NB4 (cell line): ENCODE data around the gene PILRA.

Source experiments
- DNase-seq: peaks from one replicate; pipeline ENCODE4 v3.0.0; 2010; ENCODE audit warnings: low read depth
- H3K4me3 ChIP-seq: one replicate; pipeline ENCODE4 v1.5.1; 2011; ENCODE audit warnings: mild to moderate bottlenecking, low read depth, low read length, moderate library complexity
- MYC ChIP-seq: IDR thresholded peaks from 2 replicates; pipeline ENCODE4 v1.6.1; 2011; ENCODE audit warnings: low read depth, low read length
- POLR2A ChIP-seq: IDR thresholded peaks from 2 replicates; pipeline ENCODE4 v1.6.1; 2011; ENCODE audit warnings: mild to moderate bottlenecking; ENCODE audit not compliant: insufficient read length; ENCODE audit errors: extremely low read depth
- TF ChIP-seq, protein P1 (sequence below): IDR thresholded peaks from one replicate; pipeline ENCODE4 v1.5.1; 2012; ENCODE audit warnings: low read depth, low read length
- TF ChIP-seq, protein P2 (sequence below): IDR thresholded peaks from 2 replicates; pipeline ENCODE4 v1.6.1; 2011; ENCODE audit warnings: low read depth, low read length

Gene PILRA

DNA sequence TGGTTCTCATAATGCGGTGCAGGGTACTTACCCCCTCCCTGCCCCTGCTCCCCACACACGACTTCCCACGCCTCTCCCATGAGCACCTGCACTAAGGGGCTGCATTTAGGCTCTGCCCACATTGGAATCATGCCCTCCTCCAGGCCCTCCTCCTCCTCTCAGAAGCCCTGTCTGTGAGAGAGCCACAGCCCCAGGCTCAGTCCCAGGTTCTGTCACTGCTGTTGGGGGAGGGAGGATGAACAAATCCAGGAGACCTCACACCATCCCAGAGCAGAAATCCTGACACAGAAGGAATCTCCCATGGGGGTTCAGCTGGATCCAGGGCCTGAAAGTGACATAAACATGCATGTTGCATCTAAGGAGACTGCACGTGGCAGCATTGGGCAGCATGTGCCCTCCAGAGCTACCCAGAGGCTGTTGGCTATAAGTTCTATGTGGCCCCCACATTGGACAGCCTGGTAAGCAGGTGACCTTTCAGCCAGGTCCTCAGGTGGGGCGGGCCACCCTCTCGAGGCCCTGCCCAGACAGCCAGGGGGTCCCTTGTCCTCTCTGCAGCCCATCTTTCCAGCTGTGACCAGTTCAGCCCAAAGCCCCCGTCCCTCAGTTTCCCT, 1.6 kb upstream of the PILRA start:
- TF ChIP-seq, protein P1, sequence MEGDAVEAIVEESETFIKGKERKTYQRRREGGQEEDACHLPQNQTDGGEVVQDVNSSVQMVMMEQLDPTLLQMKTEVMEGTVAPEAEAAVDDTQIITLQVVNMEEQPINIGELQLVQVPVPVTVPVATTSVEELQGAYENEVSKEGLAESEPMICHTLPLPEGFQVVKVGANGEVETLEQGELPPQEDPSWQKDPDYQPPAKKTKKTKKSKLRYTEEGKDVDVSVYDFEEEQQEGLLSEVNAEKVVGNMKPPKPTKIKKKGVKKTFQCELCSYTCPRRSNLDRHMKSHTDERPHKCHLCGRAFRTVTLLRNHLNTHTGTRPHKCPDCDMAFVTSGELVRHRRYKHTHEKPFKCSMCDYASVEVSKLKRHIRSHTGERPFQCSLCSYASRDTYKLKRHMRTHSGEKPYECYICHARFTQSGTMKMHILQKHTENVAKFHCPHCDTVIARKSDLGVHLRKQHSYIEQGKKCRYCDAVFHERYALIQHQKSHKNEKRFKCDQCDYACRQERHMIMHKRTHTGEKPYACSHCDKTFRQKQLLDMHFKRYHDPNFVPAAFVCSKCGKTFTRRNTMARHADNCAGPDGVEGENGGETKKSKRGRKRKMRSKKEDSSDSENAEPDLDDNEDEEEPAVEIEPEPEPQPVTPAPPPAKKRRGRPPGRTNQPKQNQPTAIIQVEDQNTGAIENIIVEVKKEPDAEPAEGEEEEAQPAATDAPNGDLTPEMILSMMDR, result no peak
- TF ChIP-seq, protein P2, sequence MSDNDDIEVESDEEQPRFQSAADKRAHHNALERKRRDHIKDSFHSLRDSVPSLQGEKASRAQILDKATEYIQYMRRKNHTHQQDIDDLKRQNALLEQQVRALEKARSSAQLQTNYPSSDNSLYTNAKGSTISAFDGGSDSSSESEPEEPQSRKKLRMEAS, result peak; percentile 66; the same call in 1 of the 2 replicates
- peak; percentile 35; the same call in 1 of the 2 replicates for TF ChIP-seq MYC
- peak; percentile 25 for TF ChIP-seq POLR2A
- H3K4me3 ChIP-seq, result peak overlapping the region; percentile 26
- peak; percentile 51 for DNase-seq

DNA sequence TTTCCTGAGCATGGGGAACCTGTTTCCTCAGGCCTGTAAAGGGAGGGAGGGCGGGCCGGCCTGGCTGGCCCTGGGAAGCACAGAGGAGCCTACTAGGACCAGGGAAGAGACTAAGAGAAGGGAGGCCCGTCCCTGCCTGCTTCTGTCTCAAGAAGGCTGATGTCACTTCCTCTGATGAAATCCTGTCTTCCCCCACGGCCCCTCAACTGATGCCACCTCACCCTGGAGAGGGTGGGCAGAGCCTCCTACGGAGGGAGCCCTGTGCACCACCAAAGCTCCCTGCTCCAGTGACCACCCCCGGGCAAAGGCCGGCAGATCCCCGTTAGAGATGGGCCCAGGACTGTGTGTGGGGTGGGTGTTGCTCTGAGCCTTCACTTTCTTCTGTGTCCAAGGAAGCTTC, 1.0 kb upstream of the PILRA start:
- TF ChIP-seq, protein P1, result no peak
- TF ChIP-seq POLR2A (peak; percentile 93), MYC (no peak; the same call in 1 of the 2 replicates)
- TF ChIP-seq, protein P2, result peak; percentile 50; the same call in 1 of the 2 replicates
- H3K4me3 ChIP-seq, result peak overlapping the region; percentile 56

DNA sequence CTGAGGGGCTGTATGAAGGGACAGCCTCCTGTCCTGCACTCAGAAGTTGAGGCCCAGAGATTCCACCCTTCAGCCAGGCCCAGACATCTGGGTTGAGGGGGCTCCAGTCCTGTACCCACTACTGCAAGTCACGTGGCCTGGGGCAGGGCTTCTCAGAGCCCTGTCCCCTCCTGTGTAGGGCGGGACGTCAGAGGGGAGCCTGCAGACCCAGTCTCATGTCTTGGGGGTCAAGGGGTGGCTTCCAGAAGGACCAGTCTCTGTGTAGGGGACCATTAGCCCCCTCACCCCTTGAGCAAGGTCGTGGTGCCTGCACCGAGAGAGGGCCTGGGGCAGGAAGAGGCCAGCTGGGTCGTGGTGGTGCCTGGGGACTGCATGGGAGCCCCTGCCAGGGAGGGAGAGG, 593 bp upstream of the PILRA start:
- TF ChIP-seq, protein P1, result no peak
- TF ChIP-seq, protein P2, result peak; percentile 89
- TF ChIP-seq MYC, result peak; percentile 61
- DNase-seq, result peak; percentile 58
- H3K4me3 ChIP-seq, result peak overlapping the region; percentile 56

More for the DNA sequence above, 1.0 kb upstream of the PILRA start:
- DNase-seq, result peak; percentile 99

DNA sequence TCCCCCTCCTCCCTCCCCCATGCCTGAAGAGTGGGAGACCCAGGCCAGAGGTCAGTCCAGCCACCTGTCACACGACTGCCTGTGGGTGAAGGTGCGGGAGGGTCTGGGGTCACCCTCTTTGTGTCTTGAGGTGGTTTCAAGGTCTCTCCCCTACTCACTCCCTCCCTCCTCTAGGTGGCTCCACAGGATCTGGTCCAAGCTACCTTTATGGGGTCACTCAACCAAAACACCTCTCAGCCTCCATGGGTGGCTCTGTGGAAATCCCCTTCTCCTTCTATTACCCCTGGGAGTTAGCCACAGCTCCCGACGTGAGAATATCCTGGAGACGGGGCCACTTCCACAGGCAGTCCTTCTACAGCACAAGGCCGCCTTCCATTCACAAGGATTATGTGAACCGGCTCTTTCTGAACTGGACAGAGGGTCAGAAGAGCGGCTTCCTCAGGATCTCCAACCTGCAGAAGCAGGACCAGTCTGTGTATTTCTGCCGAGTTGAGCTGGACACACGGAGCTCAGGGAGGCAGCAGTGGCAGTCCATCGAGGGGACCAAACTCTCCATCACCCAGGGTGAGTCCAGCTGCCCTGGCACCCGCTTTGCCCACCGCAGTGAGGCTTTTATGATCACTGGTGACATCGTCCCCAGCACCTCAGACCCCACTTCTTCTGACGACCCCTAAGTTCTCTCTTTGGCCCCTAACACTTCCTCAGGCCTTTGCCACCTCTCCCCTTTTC, 747 bp downstream of the PILRA start:
- DNase-seq, result peak; percentile 65
- peak overlapping the region; percentile 56 for H3K4me3 ChIP-seq
- TF ChIP-seq, protein P1, result peak; percentile 39

DNA sequence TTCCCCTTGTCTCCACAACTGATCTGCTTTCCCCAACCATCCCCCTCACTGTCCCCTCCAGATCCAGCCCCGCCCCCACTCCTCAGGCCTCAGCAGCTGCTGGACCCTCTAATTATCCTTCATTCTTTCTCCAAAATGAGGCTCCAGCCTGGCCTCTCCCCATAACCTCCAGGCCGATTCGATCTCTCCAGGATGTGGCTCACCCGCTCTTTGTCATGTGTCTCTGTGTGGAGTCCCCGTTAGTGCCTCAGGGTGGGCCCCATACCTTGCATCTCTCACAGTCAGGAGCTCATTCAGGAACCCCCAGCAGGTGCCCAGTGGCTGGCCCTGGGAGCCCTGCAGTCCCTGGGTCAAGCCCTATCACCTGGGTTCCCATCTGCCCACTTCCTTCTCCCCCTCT, 1.3 kb downstream of the PILRA start:
- DNase-seq, result no peak
- TF ChIP-seq, protein P2, result no peak
- TF ChIP-seq, protein P1, result no peak
- TF ChIP-seq POLR2A (no peak), MYC (no peak)
- no peak overlapping the region for H3K4me3 ChIP-seq

DNA sequence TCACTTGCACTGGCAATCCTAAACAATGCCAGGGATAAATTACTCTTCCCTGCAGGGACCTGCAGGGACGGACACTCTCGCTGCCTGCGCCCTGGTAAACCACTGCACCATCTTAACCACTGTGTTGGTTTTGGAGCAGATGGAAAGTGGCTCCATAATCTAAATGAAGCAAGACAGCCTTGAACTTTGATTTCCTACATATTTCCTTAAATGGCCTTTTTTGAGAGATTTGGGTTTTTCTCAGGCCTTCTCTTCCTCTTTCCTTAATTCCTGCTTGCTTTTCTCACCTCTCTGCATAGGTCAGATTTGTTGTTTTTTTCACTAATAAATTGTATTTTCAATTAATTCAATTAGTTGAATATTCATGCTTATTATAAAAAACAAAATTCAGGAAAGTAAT, 2.8 kb downstream of the PILRA start:
- no peak overlapping the region for H3K4me3 ChIP-seq

More for the DNA sequence above, 2.8 kb downstream of the PILRA start:
- no peak for DNase-seq
- TF ChIP-seq POLR2A (no peak), MYC (no peak)
- TF ChIP-seq, protein P2, result no peak
- TF ChIP-seq, protein P1, result no peak
